Measurements from ENCODE around the gene GMDS.

GMDS gene

DNA sequence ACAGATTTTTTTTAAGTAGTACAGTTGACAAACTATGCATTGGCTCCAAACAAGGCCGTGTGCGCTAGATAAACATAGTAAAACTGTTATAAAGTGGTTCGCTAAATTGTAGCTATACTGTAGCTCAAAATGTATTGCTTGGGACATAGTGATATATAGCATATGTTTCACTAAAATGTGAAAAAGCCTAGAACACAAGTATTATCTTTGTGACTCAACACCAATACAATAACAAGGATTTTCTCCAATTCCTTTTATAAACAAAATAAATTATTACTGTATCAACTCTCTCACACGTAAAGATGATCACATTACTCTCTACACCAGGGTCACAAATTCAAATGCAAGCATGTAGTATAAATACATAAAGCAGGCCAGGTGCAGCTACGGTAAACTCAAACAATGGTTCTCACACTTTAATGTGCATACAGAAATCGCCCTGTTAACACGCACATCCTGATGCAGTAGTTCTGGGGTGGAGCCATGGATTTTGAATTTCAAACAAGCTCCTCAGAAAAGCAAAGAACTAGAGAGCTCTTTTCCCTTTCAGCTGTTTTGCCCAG, 214.6 kb downstream of the GMDS start:
- DNase-seq, result no peak

DNA sequence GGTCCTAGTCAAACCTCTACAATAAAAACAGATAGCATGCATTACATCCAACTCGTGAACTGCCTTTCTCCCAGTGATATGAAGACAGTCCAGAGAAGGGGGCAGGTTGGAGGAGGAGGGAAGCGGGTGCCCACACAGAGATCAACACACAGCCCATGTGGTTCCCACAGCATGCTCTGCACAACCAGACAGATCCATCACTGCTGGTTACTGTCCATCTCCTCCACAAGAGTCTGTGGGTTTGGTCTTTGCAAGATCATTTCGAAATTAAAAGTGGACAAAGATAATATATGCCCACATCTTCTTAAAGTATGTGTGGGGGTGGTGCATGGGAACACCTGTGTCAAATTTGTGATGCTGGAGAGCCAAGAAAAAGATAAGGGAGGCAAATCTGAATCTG, 215.5 kb downstream of the GMDS start:
- no peak for DNase-seq

DNA sequence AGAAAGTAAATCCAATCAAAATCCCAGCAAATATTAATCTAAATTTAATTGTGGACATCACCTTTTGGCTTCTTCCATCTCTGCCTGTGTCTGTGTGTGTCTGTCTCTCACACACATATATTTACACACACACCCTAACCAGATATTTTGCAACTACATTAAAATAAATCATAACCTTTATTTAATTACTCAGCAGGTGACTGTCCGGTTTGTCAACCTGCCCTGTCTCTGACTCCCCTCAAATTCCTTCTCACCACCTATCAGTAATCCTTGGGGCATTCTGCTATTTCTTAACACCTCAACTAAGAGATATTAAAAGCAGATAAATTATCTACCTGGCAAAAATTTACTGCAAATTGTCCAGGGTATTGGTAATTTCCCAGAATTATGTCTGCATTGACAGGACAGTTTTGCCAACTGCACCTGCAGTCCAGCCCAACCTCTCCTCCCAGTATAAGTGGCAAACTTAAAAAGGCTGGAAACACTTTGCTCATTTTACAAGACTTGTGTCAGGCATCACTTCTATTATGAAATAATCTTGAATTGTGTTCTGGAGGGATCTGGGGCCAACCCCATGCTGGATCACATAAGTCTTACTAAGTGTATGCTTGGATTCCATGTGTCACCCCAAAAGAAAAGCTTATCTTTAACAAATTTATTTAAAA, 216.1 kb downstream of the GMDS start:
- no peak for DNase-seq

DNA sequence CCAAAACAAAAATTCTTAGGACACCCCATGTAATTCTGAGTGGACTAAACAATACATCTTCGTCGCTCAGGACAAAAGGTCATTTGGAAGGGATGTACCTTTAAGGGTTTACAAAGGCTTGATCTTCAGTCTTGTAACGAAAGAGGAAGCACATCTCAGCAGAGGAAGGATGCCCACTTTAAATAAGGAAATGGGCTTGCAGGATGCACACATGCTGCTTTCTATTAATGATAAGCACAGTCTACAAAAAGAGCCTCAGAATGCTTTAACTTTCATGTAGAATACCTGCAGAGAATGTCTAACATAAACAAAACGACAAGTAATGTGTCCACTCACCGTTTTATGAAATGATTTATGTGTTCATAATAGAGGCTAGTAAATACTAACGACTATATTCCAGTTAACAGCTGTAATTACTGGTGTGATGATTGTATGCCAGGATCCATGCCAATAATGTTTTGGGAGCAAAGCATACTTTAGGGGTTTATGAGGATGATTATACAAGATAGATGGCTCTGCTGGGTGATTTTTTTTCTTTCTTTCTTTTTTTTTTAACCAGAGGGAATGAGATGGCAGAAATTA, 216.9 kb downstream of the GMDS start:
- no peak for DNase-seq

DNA sequence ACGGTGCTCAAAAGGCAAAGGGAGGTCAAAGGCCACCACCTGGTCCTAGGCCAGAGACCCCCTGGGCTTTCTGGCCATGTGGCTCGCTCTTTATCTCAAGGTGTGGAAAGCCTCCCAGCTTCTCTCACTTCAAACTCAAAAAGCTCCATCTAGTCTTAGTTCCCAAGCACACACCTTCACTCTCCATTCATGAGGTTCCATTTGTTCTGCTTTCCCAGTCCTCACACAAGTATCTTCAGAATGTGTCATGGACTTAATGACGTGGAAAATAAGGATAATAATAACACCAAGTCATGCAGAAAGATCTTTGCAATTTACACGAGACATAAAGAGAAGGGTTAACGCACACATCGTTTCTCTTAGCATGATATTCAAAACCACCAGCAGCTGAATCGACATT, 219.3 kb downstream of the GMDS start:
- no peak for DNase-seq

DNA sequence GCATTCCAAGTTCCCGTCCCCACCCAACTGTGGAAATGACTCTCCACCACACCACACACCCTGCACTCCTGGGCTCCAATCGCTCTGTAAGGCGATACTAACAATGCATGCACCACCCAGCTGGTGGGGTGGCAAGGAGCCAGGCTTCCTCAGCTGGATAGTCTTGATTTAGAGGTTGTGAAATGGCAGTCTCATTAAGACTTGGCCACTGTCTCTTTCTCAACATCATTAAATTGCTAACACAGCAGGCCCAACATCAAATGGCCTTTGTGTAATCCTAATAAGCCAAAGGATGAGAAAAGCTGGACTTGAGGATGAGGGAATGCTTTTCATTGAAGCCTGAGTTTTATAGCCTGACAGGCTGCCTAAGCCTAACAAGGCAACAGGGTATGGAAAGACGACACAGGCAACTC, 223.7 kb downstream of the GMDS start:
- DNase-seq, result no peak

DNA sequence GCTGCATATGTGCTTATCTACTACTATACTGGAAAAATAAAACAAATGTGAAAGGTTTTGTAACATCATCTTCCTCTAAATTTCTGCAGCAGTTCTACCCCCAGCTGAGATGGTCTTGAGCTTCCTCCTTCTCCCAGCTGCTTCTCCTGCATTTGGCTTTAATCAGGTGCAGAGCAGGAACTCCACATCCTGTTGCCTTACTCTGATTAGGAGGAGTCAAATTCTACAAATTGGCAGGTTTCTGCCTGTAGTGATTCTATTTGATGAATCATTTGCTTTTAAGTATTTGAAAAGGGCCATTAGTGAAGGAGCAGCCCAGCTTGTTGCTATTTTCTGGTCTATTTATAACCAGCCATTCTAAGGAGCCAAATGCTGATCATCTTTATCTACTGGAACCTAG, 224.5 kb downstream of the GMDS start:
- no peak for DNase-seq

DNA sequence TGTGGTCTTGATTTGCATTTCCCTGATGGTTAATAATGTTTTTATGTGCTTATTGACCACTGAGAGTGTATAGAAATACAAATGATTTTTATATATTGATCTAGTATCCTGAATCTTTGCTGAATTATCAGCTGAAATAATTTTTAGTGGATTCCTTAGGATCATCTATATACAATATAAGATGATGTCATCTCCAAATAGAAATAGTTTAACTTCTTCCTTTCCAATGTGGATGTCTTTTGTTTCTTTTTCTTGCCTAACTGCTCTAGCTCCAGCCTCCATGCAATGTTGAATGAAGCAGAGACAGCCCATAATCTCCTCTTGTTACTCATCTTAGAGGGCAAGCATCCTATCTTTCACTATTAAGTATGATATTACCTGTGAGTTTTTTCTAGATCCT, 226.4 kb downstream of the GMDS start:
- no peak for DNase-seq

DNA sequence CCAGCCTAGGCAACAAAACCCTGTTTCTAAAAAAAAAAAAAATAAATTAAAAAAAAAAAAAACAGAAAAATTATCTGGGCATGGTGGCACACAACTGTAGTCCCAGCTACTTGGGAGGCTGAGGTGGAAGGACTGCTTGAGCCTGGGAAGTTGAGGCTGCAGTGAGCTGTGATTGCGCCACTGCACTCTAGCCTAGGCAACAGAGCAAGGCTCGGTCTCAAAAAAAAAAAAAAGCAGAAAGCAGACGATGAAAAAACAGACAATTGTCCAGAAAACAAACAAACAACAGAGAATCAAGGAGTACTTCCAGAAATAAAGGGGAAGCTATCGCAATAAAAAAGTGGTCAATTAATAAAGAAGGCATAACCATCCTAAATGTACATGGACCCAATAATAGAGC, 229.4 kb downstream of the GMDS start:
- DNase-seq, result no peak

DNA sequence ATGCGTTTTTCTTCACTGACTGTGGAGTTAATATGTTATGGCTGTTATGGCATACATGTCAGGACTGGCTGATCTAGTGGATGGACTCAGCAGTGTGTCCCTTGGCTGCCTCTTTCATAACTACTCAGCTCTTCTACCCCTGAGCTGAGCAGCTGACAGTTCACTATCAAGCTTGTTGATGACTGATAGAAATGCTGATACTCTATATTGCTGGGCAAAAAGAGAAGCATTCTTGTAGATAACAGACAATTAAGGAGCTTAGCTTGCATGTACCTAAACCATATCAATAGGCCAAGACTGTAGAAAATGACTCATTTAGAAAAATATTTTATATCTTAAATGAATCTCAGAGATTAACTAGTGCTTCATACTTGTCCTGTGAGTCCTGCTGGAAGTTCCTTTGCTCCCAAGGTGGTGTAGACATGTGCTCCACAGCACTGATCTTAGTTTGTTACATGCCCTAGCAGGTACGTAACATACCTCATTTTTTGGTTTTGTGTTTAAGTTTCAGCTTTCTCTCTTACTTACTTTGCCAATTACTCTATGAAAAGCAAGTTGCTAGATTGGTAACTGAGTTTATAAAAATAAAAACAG, 236.9 kb downstream of the GMDS start:
- no peak for DNase-seq

DNA sequence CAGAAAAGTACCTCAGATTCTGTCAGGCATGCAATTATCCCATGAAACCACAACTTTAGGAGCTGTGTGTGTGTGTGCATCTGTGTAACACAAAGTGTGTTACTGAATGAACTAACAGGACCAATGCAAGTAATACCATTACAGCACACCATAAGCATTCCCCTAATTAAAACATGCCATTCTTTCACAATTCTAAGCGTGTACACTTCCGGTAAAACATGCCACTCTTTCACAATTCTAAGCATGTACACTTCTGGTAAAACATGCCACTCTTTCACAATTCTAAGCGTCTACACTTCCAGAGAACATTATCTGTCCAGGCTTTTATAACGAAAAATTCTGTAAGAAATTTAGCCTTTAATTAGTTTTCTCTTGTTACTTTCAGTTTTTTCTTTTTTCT, 238.2 kb downstream of the GMDS start:
- DNase-seq, result no peak

DNA sequence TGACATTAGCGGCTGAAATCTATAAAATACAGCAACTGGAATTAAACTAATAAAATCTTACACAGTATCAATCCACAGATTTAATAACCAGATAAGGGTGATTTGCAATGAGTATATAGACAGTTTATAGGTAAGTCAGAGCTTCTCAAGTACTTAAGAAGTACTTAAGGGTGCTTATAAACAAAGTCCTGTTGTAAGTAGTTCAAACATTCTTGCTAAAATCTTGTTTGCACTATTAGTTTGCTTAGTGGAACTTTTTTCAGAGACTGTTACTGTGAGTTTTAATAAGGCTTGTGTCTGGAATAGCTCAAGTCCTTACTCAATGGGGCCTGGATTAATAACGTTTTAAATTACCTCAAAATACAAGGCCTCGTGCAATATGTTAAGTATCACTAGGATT, 240.5 kb downstream of the GMDS start:
- DNase-seq, result no peak

DNA sequence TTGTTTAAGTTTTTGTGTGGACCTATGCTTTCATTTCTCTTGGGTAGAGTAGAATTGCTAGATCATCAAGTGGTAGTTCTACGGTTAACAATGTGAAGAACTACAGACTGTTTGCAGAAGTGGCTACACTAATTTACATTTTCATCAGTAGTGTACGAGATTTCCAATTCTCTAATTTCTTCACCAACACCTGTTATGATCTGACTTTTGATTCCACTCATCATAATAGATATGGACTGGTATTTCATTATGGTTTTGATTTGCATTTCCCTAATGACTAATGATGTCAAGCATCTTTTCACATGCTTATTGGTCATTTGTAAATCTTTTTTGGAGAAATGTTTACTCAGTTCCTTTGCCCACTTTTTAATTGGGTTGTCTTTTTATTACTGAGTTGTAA, 244.4 kb downstream of the GMDS start:
- no peak for DNase-seq

DNA sequence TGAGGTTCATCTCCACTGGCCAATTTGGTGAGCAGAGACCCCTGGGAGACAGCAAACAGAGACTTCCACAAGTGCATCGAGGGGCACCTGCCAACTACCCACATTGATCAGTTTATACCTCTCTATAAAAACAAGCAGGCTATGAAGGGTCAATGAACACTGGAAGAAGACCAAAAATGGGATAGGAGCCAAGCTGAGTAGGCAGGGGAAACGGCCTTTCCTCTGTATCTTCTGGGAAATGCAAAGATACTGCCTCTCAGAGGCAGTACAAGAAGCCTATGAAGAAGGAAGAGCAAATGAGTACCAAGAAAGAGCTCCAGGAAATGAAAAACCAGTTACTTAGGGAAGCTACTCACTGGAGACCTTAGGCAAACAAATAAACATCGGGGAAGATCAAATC, 247.7 kb downstream of the GMDS start:
- no peak for DNase-seq

DNA sequence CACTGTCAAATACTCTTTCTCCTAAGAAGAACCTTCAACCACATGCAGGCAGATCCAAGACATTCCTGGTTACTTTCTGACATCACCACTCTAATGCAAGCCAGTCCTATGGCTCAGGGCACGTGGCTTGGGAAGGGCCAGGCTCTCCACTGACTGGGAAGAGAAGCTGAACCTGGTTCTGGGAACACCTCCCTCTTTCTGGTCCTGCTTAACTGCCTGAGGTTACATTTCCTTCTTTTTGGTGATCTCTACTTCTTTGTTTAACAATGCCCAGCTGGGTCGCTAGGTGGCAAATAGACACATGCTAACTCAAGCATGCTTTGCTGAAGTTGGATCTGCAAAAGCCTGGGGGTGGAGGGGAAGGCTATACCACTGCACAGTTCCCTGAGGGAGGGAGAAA, 249.8 kb downstream of the GMDS start:
- DNase-seq, result no peak

DNA sequence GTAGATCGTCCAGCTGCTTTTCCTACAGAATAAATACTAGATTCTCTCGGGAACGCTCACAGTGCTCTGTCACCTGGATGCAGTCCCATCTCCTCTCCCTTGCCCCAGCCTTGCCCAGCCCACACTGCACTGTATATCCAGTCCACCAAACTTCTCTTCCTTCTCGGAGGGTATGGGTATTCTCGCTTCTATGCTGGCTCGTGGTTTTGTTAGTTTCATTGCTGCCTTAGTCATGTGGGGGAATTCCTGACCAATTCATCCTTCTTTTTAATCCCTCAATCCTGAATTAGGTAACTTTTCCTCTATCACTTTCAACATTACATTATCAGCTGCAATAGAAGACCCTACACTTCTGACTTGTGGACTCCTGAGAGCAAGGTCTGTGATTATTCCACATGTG, 252.4 kb downstream of the GMDS start:
- no peak for DNase-seq

DNA sequence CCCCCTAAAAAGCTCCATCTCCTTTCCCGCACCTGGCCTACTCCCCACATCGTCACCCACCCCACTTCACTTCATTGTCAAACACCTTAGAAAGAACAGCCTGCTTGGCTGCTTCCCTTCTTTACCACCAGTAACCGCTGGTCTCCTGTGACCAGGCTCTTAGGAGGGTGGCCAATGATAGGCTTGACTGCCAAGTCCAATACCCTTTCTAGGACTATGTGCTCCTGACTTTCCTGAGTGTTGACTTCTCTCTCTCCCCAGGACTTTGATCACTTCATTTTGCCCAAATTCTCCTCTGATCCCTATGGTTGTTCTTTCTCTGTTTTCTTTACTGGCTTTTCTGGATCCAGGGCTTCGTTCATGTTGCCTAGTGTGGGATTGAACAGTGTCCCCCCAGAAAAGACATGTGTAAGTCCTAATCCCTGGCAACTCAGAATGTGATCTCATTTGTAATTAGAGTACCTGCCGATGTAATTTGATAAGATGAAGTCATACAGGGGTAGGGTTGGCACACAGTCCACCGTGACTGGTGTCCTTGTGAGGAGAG, 254.0 kb downstream of the GMDS start:
- no peak for DNase-seq

DNA sequence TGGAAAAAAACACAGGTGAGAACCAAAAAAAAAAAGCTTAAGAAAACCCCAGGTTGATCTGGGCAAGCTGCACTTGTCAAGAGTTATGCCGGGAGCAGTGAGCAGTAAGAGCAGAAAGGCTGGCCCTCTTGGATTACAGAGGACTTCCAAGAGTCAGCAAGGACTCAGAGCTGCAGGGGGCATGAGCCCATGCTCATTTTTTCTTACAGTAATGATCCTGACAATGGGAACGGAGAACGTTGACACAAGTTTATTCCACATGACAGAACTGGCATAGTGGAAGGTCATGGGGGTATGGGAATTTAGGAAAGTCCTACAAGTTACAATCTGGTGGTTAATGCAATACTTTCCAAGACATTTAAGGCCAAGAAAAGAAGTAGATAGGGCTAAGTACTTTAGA, 256.6 kb downstream of the GMDS start:
- no peak for DNase-seq

DNA sequence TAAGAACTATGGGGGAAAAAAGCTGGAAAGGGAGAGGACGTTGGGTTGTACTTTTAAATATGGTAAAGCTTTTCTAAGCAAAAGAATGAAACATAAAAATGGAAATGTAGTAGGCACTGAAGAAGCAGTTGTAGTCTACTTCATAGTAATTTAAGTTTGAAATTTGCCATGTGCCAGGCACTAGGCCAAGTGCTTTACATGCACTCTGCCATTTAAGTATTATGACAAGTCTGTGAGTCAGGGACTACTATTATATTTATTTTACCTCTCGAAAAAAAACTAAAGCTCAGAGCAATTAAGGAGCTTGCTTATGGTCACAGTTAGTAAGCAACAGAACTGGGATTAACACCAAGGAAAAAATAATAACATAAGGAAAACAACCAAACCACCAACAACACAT, 257.8 kb downstream of the GMDS start:
- DNase-seq, result no peak

DNA sequence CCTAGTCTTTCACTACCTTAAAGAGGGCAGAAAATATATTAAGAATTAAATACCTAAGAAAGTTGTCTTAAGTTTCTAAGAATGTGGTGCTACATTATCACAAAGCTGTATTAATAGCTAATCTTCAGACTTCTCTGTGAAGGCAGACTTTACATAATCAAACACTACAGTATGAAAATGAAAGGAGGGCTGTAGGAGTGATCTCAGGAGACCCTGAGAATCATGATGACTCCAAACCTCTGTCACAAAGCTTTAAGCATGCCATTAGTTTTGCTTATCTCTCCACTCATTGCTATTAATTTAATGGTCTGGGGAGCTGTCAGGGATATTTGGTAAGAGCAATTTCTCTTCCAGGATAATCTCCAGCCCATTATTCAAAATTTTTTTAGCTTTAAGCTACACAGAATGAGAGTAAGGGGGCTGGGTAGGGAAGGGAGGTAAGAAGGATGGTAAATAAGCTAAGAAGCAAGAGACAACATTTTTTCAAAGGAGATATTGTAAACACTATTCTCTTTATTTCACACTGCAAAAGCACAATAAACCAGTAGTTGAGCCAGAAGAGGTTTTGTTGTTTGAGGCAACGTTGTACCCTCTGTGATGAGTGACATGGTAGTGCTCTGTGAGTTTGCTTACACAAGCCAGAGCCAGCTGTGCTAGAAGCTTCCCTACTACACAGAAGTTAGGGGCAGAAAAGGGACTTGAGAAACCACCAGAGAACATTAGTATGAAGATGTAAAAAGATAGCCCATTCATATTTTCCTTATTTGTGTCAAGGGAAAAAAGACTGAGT, 258.8 kb downstream of the GMDS start:
- DNase-seq, result no peak

DNA sequence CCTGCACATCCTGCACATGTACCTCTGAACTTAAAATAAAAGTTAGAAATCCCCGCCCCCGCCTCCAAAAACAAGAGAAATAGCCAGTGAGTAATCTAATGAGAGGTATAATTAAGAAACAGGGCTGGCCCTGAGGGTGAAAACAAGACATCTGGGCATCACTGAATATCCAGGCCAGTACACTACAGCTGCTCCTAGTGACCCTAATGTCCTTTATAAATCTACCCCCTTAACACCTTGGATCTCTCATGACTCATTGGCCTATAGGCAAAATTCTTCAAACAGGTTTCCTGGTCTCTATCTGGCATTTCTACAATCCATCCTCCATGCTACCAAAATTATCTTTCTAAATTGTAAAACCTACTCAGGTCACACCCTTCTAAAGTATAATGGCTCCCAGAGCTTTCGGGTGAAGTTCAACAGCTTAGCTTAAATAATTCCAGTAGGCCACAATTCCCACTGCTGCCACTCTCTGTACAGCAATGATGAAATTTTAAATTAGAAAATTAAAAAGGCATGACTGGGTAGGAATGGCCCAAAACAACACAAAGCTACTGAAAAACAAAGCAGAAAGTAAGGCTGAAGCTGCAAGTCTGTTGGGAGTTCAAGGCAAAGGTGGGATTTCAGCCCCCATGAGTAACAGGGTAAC, 260.9 kb downstream of the GMDS start:
- no peak for DNase-seq

DNA sequence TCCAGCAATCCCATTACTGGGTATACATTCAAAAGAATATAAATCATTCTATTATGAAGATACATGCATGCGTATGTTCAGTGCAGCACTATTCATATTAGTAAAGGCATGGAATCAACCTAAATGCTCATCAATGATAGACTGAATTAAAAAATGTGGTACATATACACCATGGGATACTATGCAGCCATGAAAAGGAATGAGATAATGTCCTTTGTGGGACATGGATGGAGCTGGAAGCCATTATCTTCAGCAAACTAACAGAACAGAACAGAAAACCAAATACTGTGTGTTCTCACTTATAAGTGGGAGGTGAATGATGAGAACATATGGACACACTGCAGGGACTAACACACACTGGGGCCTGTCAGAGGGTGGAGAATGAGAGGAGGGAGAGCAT, 261.6 kb downstream of the GMDS start:
- DNase-seq, result no peak

DNA sequence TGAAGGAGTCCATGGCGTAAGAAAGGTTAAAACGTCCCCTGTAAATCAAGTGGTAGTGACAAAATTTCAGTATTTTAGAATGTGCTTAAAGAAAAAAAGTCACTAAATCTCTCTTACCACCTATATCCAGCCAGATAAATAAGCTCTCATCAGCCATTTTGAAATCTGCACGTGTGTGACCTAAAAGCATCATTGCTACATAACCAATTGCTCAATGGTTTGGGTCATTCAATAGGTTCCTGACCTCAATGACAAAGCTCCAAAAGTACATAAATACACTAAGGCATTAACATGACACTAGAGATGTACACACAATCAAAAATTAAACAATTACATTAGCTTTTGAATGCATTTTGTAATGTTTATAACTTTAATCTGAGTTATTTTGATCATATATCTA, 272.4 kb downstream of the GMDS start:
- no peak for DNase-seq
